Type B pancreatic cell (in vitro differentiated cells): Measurements from ENCODE around the gene YPEL2. TPM values are rescaled to one million over a fixed set of nuclear protein-coding genes. Genes with fewer than 3 reads are reported as not detected.

Source experiments
- DNase-seq: peaks from one replicate; pipeline ENCODE4 v3.0.0; 2021; ENCODE audit warnings: mixed read lengths; ENCODE audit not compliant: unreplicated experiment; ENCODE audit errors: extremely low spot score
- H3K27ac Mint-ChIP-seq: 2 replicates; pipeline ENCODE4 v1.8.0; 2021; ENCODE audit warnings: mild to moderate bottlenecking, mixed read lengths
- H3K27me3 Mint-ChIP-seq: 2 replicates; pipeline ENCODE4 v1.8.0; 2021; ENCODE audit warnings: mixed read lengths
- H3K36me3 Mint-ChIP-seq: 2 replicates; pipeline ENCODE4 v1.8.0; 2021; ENCODE audit warnings: mixed read lengths
- H3K4me1 Mint-ChIP-seq: one replicate; pipeline ENCODE4 v1.8.0; 2021; ENCODE audit warnings: mixed read lengths; ENCODE audit not compliant: unreplicated experiment
- H3K4me3 Mint-ChIP-seq: 2 replicates; pipeline ENCODE4 v1.8.0; 2021; ENCODE audit warnings: mild to moderate bottlenecking, mixed read lengths
- H3K9me3 Mint-ChIP-seq: 2 replicates; pipeline ENCODE4 v1.8.0; 2021; ENCODE audit warnings: mixed read lengths
- total RNA-seq: library from RNA; stranded (reverse); gene quantifications from 2 replicates; pipeline ENCODE4 v1.2.1, GENCODE V29; 2021; ENCODE audit warnings: low replicate concordance
- TF ChIP-seq, protein P1 (sequence below): fragments of 200-600 bp; sonication (generic); conservative IDR thresholded peaks from 2 replicates; pipeline ENCODE4 v1.5.0; 2021; ENCODE audit warnings: antibody characterized with exemption, mild to moderate bottlenecking

Gene YPEL2
- total RNA-seq, 1 donor from 2014 or later: 14.7 TPM

DNA sequence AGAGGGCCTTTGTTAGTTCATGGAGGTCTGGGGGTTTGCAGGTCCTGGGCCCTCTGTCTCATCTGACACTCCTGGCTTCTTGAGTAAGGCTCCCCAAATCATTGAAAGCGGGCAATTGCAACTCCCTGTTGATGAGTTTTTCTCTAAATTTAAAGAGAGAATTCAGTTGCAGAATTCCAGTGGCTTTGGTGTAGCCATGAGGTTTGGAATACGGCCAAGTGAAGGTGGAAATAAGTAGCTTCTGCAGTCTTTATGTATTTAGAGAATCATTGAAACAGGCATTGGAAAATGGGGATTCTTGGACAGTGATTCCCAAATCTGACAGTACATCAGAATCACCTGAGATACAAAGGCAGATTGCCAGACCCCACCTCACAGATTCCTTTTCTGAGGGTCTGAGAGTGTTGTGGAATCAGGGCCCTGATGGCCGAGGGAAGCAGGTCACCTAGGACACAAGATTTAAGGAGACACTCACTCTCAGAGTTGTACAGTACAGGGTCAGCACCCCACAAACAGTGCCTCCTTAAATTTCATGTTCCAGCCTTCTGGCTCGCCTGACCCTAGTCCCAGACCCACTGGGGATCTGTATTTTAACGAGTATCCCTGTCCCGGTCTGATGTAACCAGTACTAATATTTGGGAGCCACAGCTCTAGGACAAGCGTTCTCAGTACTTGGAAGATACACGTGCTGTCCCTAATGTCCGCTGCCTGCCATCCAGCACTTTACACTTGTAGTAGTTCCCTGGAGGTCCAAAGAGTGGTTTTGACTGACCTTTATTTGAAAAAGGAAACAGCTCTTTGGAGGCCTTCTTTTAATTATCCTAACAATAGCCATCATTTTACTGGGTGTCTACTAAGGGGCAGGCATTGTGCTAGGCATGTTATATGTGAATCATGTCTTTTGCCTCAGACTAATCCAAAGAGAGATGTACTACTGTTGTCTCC is 37.8 kb downstream of the YPEL2 start:
- Mint-ChIP-seq H3K27me3 (no peaks in the 10 kb centered on the region), H3K27ac (no peak overlapping the region), H3K36me3 (no peaks in the 10 kb centered on the region), H3K4me3 (no peak overlapping the region), H3K4me1 (peaks cover 61% of the 10 kb centered on the region), H3K9me3 (no peaks in the 10 kb centered on the region)
- no peak for DNase-seq
- TF ChIP-seq, protein P1, sequence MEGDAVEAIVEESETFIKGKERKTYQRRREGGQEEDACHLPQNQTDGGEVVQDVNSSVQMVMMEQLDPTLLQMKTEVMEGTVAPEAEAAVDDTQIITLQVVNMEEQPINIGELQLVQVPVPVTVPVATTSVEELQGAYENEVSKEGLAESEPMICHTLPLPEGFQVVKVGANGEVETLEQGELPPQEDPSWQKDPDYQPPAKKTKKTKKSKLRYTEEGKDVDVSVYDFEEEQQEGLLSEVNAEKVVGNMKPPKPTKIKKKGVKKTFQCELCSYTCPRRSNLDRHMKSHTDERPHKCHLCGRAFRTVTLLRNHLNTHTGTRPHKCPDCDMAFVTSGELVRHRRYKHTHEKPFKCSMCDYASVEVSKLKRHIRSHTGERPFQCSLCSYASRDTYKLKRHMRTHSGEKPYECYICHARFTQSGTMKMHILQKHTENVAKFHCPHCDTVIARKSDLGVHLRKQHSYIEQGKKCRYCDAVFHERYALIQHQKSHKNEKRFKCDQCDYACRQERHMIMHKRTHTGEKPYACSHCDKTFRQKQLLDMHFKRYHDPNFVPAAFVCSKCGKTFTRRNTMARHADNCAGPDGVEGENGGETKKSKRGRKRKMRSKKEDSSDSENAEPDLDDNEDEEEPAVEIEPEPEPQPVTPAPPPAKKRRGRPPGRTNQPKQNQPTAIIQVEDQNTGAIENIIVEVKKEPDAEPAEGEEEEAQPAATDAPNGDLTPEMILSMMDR: no peak

DNA sequence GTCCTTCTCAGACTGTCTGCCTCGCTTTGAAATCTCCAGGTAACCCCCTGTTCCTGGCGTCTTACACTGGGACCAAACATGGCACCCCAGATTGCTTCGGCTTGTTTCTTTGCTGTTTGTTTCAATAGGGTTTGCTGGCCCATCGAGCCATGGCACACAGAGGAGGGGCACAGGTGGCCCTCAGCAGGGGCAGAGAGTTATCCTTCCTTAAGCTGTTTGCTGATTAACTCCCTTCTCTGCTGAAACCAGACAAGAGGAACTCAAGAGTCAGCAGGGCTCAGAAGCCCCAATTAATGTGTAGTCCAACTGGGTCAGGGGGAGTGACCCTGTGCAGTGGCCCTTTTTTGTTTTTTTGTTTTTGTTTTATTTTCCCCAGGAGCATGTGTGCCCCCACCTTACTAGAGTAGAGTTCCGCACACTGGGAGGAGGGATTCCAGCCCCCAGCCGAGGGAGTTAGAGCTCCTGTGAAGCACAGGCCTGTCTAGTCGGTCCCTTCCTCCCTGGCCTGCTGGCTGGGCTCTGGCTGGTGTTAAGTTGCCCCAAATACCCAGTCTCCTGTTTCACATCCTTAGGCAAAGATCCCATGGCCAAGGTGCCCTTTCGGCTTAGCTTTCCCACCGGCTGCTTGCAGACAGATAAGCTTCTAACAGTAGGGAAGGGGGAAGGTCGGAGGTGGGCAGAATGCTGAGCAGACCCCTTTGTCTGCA is 39.3 kb downstream of the YPEL2 start:
- TF ChIP-seq, protein P1: no peak
- peaks cover 67% of the 10 kb centered on the region for H3K4me1 Mint-ChIP-seq
- no peaks in the 10 kb centered on the region for H3K9me3 Mint-ChIP-seq
- H3K4me3 Mint-ChIP-seq: peak overlapping the region; percentile 58
- H3K27me3 Mint-ChIP-seq: no peaks in the 10 kb centered on the region
- DNase-seq: no peak
- peak overlapping the region; percentile 87 for H3K27ac Mint-ChIP-seq
- no peaks in the 10 kb centered on the region for H3K36me3 Mint-ChIP-seq

- peaks cover 62% of the 10 kb centered on the region for H3K4me1 Mint-ChIP-seq
- H3K9me3 Mint-ChIP-seq: no peaks in the 10 kb centered on the region
- no peak for DNase-seq
- no peaks in the 10 kb centered on the region for H3K27me3 Mint-ChIP-seq
- no peaks in the 10 kb centered on the region for H3K36me3 Mint-ChIP-seq
- peak overlapping the region; percentile 87 for H3K27ac Mint-ChIP-seq
- H3K4me3 Mint-ChIP-seq: peak overlapping the region; percentile 58
- TF ChIP-seq, protein P1: no peak
Measured at GRCh38 chr17:59371416-59372100, 40.1 kb downstream of the YPEL2 start.

- Mint-ChIP-seq H3K36me3 (no peaks in the 10 kb centered on the region), H3K4me1 (peaks cover 55% of the 10 kb centered on the region), H3K4me3 (peak overlapping the region; percentile 67), H3K27me3 (no peaks in the 10 kb centered on the region), H3K9me3 (no peaks in the 10 kb centered on the region), H3K27ac (peak overlapping the region; percentile 87)
- TF ChIP-seq, protein P1: no peak
- no peak for DNase-seq
Measured at GRCh38 chr17:59372138-59372751, 40.8 kb downstream of the YPEL2 start.

DNA sequence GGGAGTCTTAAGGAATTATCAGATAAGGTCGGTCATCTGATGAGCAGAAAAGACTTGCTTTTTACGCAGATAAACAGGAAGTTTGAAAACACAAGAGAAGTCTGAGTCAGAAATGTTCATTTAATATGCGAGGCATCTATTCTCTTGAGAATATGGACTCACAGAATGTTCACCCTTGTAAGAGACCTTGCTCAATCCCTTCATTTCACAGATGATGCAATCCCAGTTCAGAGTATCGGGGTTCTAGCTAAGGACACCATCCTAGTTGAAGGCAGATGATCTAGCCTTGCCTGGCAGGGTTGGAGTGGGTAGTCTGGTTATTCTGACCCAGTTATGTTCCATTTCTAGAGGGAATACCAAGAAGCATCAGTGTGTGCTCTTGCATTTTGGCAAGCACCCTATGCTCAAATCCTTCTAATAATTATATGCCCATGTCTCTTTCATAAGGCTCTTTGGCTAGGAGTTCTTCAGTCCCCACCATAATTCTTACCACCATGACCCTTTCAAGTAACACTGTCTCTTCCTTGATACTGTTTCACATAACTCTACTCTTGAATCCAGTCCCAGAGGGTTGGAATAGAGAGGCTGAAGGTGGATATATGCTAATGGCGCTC is 42.5 kb downstream of the YPEL2 start:
- Mint-ChIP-seq H3K4me1 (peaks cover 52% of the 10 kb centered on the region), H3K4me3 (no peak overlapping the region), H3K27ac (no peak overlapping the region), H3K27me3 (no peaks in the 10 kb centered on the region), H3K9me3 (no peaks in the 10 kb centered on the region), H3K36me3 (peaks cover 3% of the 10 kb centered on the region)
- no peak for DNase-seq
- TF ChIP-seq, protein P1: no peak
